GM23338 (cell line): ENCODE data around the gene LMBRD1. TPM values are rescaled to one million over a fixed set of nuclear protein-coding genes. Genes with fewer than 3 reads are reported as not detected.

ENCODE experiments used
- ATAC-seq: fragments of 200-7000 bp; cut with Tn5 transposase; 3 replicates; pipeline ENCODE4 v1.9.1; 2020
- DNase-seq: peaks from one replicate; pipeline ENCODE4 v3.0.0-alpha.2; 2015; ENCODE audit warnings: low spot score
- H2AFZ ChIP-seq: fragments of 200-600 bp; sonication (generic); 2 replicates; pipeline ENCODE4 v1.8.0; 2016; ENCODE audit warnings: antibody characterized with exemption, mild to moderate bottlenecking, moderate library complexity
- H3F3A ChIP-seq: fragments of 200-600 bp; sonication (generic); replicated peaks from 2 replicates; pipeline ENCODE4 v1.8.0; 2017; ENCODE audit warnings: antibody characterized with exemption, mixed run types, low read depth
- H3K27ac ChIP-seq: fragments of 200-600 bp; sonication (generic); 2 replicates; pipeline ENCODE4 v1.6.1; 2016; ENCODE audit warnings: low read depth
- H3K27me3 ChIP-seq: fragments of 200-600 bp; sonication (generic); 2 replicates; pipeline ENCODE4 v1.8.0; 2016; ENCODE audit warnings: mild to moderate bottlenecking, mixed run types, moderate library complexity; ENCODE audit not compliant: insufficient read depth
- H3K36me3 ChIP-seq: fragments of 200-600 bp; sonication (generic); 2 replicates; pipeline ENCODE4 v1.8.0; 2016; ENCODE audit warnings: mild to moderate bottlenecking; ENCODE audit not compliant: insufficient read depth
- H3K4me1 ChIP-seq: fragments of 200-600 bp; sonication (generic); 2 replicates; pipeline ENCODE4 v1.8.0; 2016; ENCODE audit warnings: mild to moderate bottlenecking, moderate library complexity; ENCODE audit not compliant: insufficient read depth
- H3K4me2 ChIP-seq: fragments of 200-600 bp; sonication (generic); 2 replicates; pipeline ENCODE4 v1.7.1; 2017; ENCODE audit warnings: mixed run types
- H3K4me3 ChIP-seq: fragments of 200-600 bp; sonication (generic); 2 replicates; pipeline ENCODE4 v1.6.1; 2016; ENCODE audit warnings: mixed run types
- H3K79me2 ChIP-seq: fragments of 200-600 bp; sonication (generic); replicated peaks from 2 replicates; pipeline ENCODE4 v1.8.0; 2017; ENCODE audit warnings: mild to moderate bottlenecking; ENCODE audit not compliant: insufficient read depth
- H3K9me2 ChIP-seq: fragments of 200-600 bp; sonication (generic); 2 replicates; pipeline ENCODE4 v1.8.0; 2017; ENCODE audit not compliant: insufficient read depth
- H4K20me1 ChIP-seq: fragments of 200-600 bp; sonication (generic); replicated peaks from 2 replicates; pipeline ENCODE4 v1.8.0; 2017; ENCODE audit warnings: mild to moderate bottlenecking; ENCODE audit not compliant: insufficient read depth
- H3K27ac Mint-ChIP-seq: 2 replicates; pipeline ENCODE4 v1.8.0; 2020; ENCODE audit warnings: inconsistent platforms, mild to moderate bottlenecking, moderate library complexity, mixed read lengths
- H3K27me3 Mint-ChIP-seq: 3 replicates; pipeline ENCODE4 v1.8.0; 2022; ENCODE audit warnings: low read depth, mild to moderate bottlenecking, moderate library complexity, mixed read lengths, inconsistent platforms; ENCODE audit not compliant: insufficient read depth, poor library complexity
- H3K36me3 Mint-ChIP-seq: 3 replicates; pipeline ENCODE4 v1.8.0; 2021; ENCODE audit warnings: low read depth, mild to moderate bottlenecking, inconsistent platforms, moderate library complexity, mixed read lengths
- H3K4me1 Mint-ChIP-seq: 3 replicates; pipeline ENCODE4 v1.8.0; 2020; ENCODE audit warnings: mild to moderate bottlenecking, inconsistent platforms, mixed read lengths
- H3K4me3 Mint-ChIP-seq: 3 replicates; pipeline ENCODE4 v1.8.0; 2021; ENCODE audit warnings: moderate library complexity, mild to moderate bottlenecking, inconsistent platforms, mixed read lengths
- H3K9me3 Mint-ChIP-seq: 3 replicates; pipeline ENCODE4 v1.8.0; 2020; ENCODE audit warnings: moderate library complexity, mild to moderate bottlenecking, inconsistent platforms, mixed read lengths
- CREB1 ChIP-seq: fragments of 250-450 bp; sonication (Bioruptor Pico); IDR thresholded peaks from 2 replicates; pipeline ENCODE4 v1.5.0; 2020; ENCODE audit warnings: low read depth, mild to moderate bottlenecking, moderate library complexity
- EZH2 ChIP-seq: fragments of 200-600 bp; sonication (generic); IDR thresholded peaks from one replicate; pipeline ENCODE4 v1.8.0; 2017; ENCODE audit warnings: antibody characterized with exemption, mild to moderate bottlenecking, low read depth; ENCODE audit not compliant: unreplicated experiment
- EZH2phosphoT487 ChIP-seq: fragments of 200-600 bp; sonication (generic); IDR thresholded peaks from one replicate; pipeline ENCODE4 v1.8.1; 2018; ENCODE audit warnings: antibody characterized with exemption; ENCODE audit not compliant: unreplicated experiment
- JUNB ChIP-seq: IDR thresholded peaks from one replicate; pipeline ENCODE4 v1.6.1; 2016; ENCODE audit warnings: antibody characterized with exemption; ENCODE audit not compliant: unreplicated experiment
- NANOG ChIP-seq: IDR thresholded peaks from 2 replicates; pipeline ENCODE4 v1.6.1; 2016; ENCODE audit warnings: antibody characterized with exemption, borderline replicate concordance
- POLR2AphosphoS5 ChIP-seq: IDR thresholded peaks from 2 replicates; pipeline ENCODE4 v1.6.1; 2016; ENCODE audit warnings: antibody characterized with exemption, low read depth
- STAT1 ChIP-seq: IDR thresholded peaks from one replicate; pipeline ENCODE4 v1.6.1; 2016; ENCODE audit warnings: antibody characterized with exemption; ENCODE audit not compliant: unreplicated experiment
- ZNF114 ChIP-seq: fragments of 250-450 bp; sonication (Bioruptor Pico); IDR thresholded peaks from 2 replicates; pipeline ENCODE4 v1.5.0; 2020; ENCODE audit warnings: mild to moderate bottlenecking, moderate library complexity
- ZNF331 ChIP-seq: fragments of 250-450 bp; sonication (Bioruptor Pico); IDR thresholded peaks from 2 replicates; pipeline ENCODE4 v1.5.0; 2020; ENCODE audit warnings: low read depth, mild to moderate bottlenecking, moderate library complexity
- polyA plus RNA-seq: library from polyadenylated mRNA; unstranded; fragments of >200 nt; fragmentation: Nextera tagmentation; extraction: Ambion mirVana; gene quantifications from 2 replicates; pipeline ENCODE4 v1.2.1, GENCODE V29; 2016
- total RNA-seq: library from RNA; depleted of rRNA; stranded (reverse); fragments of >200 nt; shearing (Covaris generic); gene quantifications from 2 replicates; pipeline ENCODE4 v1.2.3, GENCODE V29; 2014
- TF ChIP-seq, protein P1 (sequence below): fragments of 250-450 bp; sonication (Bioruptor Pico); IDR thresholded peaks from 2 replicates; pipeline ENCODE4 v1.5.0; 2020; ENCODE audit warnings: mild to moderate bottlenecking, moderate library complexity
- TF ChIP-seq, protein P2 (sequence below), 2 experiments: fragments of 200-600 bp in 1 of 2; sonication (generic) in 1 of 2; conservative IDR thresholded peaks; 2 replicates each; pipeline versions ENCODE4 v1.5.1 to v1.6.1; 2016 to 2017; ENCODE audit warnings: antibody characterized with exemption in 2 of 2, low read depth in 2 of 2, mild to moderate bottlenecking in 2 of 2, moderate library complexity in 1 of 2
- TF ChIP-seq, protein P3 (sequence below): IDR thresholded peaks from one replicate; pipeline ENCODE4 v1.6.1; 2018; ENCODE audit warnings: antibody characterized with exemption; ENCODE audit not compliant: unreplicated experiment
- TF ChIP-seq, protein P4 (sequence below): IDR thresholded peaks from 2 replicates; pipeline ENCODE4 v1.6.1; 2016; ENCODE audit warnings: antibody characterized with exemption

Gene LMBRD1
- total and polyA plus RNA-seq, 2 experiments from 2014 or later = 20.3 to 21.0 TPM

DNA sequence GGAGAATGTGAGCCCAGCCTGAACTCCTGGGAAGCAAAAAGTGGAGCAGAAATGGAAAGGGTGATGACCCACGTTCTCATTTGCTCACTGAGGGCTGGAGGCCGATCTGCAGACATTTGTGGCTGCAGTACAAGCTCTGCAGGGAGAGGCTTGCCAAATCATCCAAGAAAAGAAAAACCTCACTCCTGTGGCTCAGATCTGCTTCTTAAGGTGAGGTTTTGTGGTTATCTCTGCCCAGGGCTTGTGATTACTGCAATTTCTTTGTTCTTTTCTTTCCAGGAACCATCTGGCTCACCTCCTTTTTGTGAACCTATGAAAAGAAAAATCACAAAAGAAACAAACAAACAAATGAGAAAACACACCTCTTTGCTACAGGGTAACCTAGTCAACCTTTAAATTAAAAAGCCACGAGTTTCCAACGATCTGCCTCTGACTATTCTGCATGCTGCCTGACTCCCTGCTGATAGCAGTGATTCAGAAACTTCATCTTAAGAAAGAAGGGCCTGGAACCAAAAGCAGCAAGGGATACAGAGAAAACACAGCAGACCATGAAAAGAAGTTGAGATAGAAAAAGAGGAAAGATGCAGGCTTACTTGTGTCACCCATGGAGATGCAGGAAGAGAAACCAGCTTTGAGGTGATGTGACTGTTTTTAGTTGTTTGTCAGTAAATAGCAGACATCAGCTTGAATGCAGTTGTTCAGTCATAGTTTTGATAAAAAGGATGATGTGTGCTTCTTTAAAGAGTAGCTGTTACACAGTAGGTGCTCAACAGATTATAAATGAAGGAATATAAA lies 165.1 kb downstream of the LMBRD1 start:
- H3K27me3 ChIP-seq = no peaks in the 10 kb centered on the region
- no peaks in the 10 kb centered on the region for H3F3A ChIP-seq
- H3K27me3 Mint-ChIP-seq = peaks cover 2% of the 10 kb centered on the region
- H3K4me3 Mint-ChIP-seq = no peak overlapping the region
- no peaks in the 10 kb centered on the region for H4K20me1 ChIP-seq
- no peak overlapping the region for H3K4me2 ChIP-seq
- H2AFZ ChIP-seq = peak overlapping the region; percentile 64
- ATAC-seq (peak; percentile 78), DNase-seq (peak; percentile 18)
- H3K4me1 ChIP-seq = peaks cover 6% of the 10 kb centered on the region; the same call in 1 of the 2 replicates
- TF ChIP-seq, protein P1, sequence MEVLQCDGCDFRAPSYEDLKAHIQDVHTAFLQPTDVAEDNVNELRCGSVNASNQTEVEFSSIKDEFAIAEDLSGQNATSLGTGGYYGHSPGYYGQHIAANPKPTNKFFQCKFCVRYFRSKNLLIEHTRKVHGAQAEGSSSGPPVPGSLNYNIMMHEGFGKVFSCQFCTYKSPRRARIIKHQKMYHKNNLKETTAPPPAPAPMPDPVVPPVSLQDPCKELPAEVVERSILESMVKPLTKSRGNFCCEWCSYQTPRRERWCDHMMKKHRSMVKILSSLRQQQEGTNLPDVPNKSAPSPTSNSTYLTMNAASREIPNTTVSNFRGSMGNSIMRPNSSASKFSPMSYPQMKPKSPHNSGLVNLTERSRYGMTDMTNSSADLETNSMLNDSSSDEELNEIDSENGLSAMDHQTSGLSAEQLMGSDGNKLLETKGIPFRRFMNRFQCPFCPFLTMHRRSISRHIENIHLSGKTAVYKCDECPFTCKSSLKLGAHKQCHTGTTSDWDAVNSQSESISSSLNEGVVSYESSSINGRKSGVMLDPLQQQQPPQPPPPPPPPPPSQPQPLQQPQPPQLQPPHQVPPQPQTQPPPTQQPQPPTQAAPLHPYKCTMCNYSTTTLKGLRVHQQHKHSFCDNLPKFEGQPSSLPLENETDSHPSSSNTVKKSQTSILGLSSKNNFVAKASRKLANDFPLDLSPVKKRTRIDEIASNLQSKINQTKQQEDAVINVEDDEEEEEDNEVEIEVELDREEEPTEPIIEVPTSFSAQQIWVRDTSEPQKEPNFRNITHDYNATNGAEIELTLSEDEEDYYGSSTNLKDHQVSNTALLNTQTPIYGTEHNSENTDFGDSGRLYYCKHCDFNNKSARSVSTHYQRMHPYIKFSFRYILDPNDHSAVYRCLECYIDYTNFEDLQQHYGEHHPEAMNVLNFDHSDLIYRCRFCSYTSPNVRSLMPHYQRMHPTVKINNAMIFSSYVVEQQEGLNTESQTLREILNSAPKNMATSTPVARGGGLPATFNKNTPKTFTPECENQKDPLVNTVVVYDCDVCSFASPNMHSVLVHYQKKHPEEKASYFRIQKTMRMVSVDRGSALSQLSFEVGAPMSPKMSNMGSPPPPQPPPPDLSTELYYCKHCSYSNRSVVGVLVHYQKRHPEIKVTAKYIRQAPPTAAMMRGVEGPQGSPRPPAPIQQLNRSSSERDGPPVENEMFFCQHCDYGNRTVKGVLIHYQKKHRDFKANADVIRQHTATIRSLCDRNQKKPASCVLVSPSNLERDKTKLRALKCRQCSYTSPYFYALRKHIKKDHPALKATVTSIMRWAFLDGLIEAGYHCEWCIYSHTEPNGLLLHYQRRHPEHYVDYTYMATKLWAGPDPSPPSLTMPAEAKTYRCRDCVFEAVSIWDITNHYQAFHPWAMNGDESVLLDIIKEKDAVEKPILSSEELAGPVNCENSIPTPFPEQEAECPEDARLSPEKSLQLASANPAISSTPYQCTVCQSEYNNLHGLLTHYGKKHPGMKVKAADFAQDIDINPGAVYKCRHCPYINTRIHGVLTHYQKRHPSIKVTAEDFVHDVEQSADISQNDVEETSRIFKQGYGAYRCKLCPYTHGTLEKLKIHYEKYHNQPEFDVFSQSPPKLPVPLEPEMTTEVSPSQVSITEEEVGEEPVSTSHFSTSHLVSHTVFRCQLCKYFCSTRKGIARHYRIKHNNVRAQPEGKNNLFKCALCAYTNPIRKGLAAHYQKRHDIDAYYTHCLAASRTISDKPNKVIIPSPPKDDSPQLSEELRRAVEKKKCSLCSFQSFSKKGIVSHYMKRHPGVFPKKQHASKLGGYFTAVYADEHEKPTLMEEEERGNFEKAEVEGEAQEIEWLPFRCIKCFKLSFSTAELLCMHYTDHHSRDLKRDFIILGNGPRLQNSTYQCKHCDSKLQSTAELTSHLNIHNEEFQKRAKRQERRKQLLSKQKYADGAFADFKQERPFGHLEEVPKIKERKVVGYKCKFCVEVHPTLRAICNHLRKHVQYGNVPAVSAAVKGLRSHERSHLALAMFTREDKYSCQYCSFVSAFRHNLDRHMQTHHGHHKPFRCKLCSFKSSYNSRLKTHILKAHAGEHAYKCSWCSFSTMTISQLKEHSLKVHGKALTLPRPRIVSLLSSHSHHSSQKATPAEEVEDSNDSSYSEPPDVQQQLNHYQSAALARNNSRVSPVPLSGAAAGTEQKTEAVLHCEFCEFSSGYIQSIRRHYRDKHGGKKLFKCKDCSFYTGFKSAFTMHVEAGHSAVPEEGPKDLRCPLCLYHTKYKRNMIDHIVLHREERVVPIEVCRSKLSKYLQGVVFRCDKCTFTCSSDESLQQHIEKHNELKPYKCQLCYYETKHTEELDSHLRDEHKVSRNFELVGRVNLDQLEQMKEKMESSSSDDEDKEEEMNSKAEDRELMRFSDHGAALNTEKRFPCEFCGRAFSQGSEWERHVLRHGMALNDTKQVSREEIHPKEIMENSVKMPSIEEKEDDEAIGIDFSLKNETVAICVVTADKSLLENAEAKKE = no peak
- no peak for TF ChIP-seq POLR2AphosphoS5
- TF ChIP-seq, protein P2, sequence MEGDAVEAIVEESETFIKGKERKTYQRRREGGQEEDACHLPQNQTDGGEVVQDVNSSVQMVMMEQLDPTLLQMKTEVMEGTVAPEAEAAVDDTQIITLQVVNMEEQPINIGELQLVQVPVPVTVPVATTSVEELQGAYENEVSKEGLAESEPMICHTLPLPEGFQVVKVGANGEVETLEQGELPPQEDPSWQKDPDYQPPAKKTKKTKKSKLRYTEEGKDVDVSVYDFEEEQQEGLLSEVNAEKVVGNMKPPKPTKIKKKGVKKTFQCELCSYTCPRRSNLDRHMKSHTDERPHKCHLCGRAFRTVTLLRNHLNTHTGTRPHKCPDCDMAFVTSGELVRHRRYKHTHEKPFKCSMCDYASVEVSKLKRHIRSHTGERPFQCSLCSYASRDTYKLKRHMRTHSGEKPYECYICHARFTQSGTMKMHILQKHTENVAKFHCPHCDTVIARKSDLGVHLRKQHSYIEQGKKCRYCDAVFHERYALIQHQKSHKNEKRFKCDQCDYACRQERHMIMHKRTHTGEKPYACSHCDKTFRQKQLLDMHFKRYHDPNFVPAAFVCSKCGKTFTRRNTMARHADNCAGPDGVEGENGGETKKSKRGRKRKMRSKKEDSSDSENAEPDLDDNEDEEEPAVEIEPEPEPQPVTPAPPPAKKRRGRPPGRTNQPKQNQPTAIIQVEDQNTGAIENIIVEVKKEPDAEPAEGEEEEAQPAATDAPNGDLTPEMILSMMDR (conservative IDR thresholded peaks at IDR 0.05; ENCODE audit: low read depth in 2 of 2) = no peak
- no peak for TF ChIP-seq EZH2
- no peak for TF ChIP-seq ZNF331 (CRISPR knock-in tag)
- TF ChIP-seq, protein P3, sequence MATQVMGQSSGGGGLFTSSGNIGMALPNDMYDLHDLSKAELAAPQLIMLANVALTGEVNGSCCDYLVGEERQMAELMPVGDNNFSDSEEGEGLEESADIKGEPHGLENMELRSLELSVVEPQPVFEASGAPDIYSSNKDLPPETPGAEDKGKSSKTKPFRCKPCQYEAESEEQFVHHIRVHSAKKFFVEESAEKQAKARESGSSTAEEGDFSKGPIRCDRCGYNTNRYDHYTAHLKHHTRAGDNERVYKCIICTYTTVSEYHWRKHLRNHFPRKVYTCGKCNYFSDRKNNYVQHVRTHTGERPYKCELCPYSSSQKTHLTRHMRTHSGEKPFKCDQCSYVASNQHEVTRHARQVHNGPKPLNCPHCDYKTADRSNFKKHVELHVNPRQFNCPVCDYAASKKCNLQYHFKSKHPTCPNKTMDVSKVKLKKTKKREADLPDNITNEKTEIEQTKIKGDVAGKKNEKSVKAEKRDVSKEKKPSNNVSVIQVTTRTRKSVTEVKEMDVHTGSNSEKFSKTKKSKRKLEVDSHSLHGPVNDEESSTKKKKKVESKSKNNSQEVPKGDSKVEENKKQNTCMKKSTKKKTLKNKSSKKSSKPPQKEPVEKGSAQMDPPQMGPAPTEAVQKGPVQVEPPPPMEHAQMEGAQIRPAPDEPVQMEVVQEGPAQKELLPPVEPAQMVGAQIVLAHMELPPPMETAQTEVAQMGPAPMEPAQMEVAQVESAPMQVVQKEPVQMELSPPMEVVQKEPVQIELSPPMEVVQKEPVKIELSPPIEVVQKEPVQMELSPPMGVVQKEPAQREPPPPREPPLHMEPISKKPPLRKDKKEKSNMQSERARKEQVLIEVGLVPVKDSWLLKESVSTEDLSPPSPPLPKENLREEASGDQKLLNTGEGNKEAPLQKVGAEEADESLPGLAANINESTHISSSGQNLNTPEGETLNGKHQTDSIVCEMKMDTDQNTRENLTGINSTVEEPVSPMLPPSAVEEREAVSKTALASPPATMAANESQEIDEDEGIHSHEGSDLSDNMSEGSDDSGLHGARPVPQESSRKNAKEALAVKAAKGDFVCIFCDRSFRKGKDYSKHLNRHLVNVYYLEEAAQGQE = no peak
- TF ChIP-seq, protein P4, sequence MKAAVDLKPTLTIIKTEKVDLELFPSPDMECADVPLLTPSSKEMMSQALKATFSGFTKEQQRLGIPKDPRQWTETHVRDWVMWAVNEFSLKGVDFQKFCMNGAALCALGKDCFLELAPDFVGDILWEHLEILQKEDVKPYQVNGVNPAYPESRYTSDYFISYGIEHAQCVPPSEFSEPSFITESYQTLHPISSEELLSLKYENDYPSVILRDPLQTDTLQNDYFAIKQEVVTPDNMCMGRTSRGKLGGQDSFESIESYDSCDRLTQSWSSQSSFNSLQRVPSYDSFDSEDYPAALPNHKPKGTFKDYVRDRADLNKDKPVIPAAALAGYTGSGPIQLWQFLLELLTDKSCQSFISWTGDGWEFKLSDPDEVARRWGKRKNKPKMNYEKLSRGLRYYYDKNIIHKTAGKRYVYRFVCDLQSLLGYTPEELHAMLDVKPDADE = no peak
- no peak for TF ChIP-seq JUNB
- TF ChIP-seq EZH2phosphoT487 = no peak
- no peak for TF ChIP-seq CREB1 (CRISPR knock-in tag)
- no peak for TF ChIP-seq NANOG
- TF ChIP-seq STAT1 = no peak
- TF ChIP-seq ZNF114 = no peak
- peaks cover 8% of the 10 kb centered on the region for H3K4me1 Mint-ChIP-seq
- no peaks in the 10 kb centered on the region for H3K36me3 Mint-ChIP-seq
- no peak overlapping the region for H3K27ac ChIP-seq
- H3K27ac Mint-ChIP-seq = no peak overlapping the region
- 0 out of 2 replicates have a peak, but pooled peaks cover 6% of the 10 kb centered on the region for H3K9me2 ChIP-seq
- H3K9me3 Mint-ChIP-seq = no peaks in the 10 kb centered on the region; the same call in 2 of the 3 replicates
- H3K4me3 ChIP-seq = no peak overlapping the region
- H3K36me3 ChIP-seq = no peaks in the 10 kb centered on the region
- H3K79me2 ChIP-seq = no peaks in the 10 kb centered on the region
